ENCODE measurements around the gene PTPRT. TPM values are rescaled to one million over a fixed set of nuclear protein-coding genes. Genes with fewer than 3 reads are reported as not detected.

The PTPRT gene
- total and polyA plus RNA-seq, 2 of the 4 experiments (the other 2 are of a cell fraction): not detected

- no peak overlapping the region for H3K14ac ChIP-seq (replicated peaks; ENCODE audit: low read depth, low read length)
- peaks cover 28% of the 10 kb centered on the region for H3K9me3 ChIP-seq (ENCODE audit: control insufficient read depth, insufficient read depth, low read length)
- no peak overlapping the region for H2BK15ac ChIP-seq (ENCODE audit: low read depth, low read length)
- intact Hi-C loops (cut with micrococcal nuclease): no loop called here
- no peak overlapping the region for H2BK120ac ChIP-seq (ENCODE audit: low read depth, low read length)
- no peak for DNase-seq
- 83% methylated on average over 1 of the region's 2 CpGs; no CpG with 5 or more reads in 1 of the 2 experiments for WGBS, 2 experiments (ENCODE audit: extremely low coverage in 2 of 2, insufficient read length in 1 of 2)
- no peak overlapping the region for H3K4ac ChIP-seq (ENCODE audit: low read depth, low read length)
- no peak overlapping the region for H3K23ac ChIP-seq (ENCODE audit: low read depth, low read length)
- H3K36me3 ChIP-seq (ENCODE audit: control insufficient read depth, insufficient read depth, low read length): no peaks in the 10 kb centered on the region
- H4K5ac ChIP-seq (ENCODE audit: low read depth, low read length): no peak overlapping the region
- no peaks in the 10 kb centered on the region for H3K27me3 ChIP-seq (ENCODE audit: control insufficient read depth, insufficient read depth, low read length)
- BruUV-seq (replicated peaks): no TSS peak
- H3K18ac ChIP-seq (ENCODE audit: low read depth, low read length): no peak overlapping the region
- no peak overlapping the region for H2AFZ ChIP-seq (replicated peaks; ENCODE audit: low read length, poor library complexity)
- ATAC-seq (ENCODE audit: low read depth): no peak
- H3K4me1 ChIP-seq (ENCODE audit: control insufficient read depth, insufficient read depth, low read length): no peaks in the 10 kb centered on the region
- no peak overlapping the region for H2AK9ac ChIP-seq (replicated peaks; ENCODE audit: low read depth, low read length, poor library complexity)
- no peak overlapping the region for H3K4me2 ChIP-seq (ENCODE audit: low read depth, low read length)
- H2AK5ac ChIP-seq (ENCODE audit: low read depth, low read length): no peak overlapping the region
- H2BK20ac ChIP-seq (ENCODE audit: low read depth, low read length): no peak overlapping the region
- no peak for TF ChIP-seq MAFK (IDR thresholded peaks at IDR 0.05; ENCODE audit: low read depth, low read length)
- no peak for TF ChIP-seq MXI1 (IDR thresholded peaks at IDR 0.05; ENCODE audit: borderline replicate concordance, low read depth, low read length)
- TF ChIP-seq RFX5 (IDR thresholded peaks at IDR 0.05; ENCODE audit: low read depth, low read length): no peak
- TF ChIP-seq BHLHE40 (IDR thresholded peaks at IDR 0.05; ENCODE audit: low read depth, low read length): no peak
- TF ChIP-seq CTCF (conservative IDR thresholded peaks at IDR 0.05; ENCODE audit: low read depth, low read length): no peak
- TF ChIP-seq CEBPB (IDR thresholded peaks at IDR 0.05; ENCODE audit: low read depth, low read length): no peak
- no peak for TF ChIP-seq POLR2A (IDR thresholded peaks at IDR 0.05; ENCODE audit: low read depth, low read length)
- no peak for TF ChIP-seq NFE2L2 (IDR thresholded peaks at IDR 0.05; ENCODE audit: low read depth, low read length)
- TF ChIP-seq USF2 (IDR thresholded peaks at IDR 0.05; ENCODE audit: low read depth, low read length): no peak
- TF ChIP-seq, protein P1, sequence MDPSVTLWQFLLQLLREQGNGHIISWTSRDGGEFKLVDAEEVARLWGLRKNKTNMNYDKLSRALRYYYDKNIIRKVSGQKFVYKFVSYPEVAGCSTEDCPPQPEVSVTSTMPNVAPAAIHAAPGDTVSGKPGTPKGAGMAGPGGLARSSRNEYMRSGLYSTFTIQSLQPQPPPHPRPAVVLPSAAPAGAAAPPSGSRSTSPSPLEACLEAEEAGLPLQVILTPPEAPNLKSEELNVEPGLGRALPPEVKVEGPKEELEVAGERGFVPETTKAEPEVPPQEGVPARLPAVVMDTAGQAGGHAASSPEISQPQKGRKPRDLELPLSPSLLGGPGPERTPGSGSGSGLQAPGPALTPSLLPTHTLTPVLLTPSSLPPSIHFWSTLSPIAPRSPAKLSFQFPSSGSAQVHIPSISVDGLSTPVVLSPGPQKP (IDR thresholded peaks at IDR 0.05; ENCODE audit: borderline replicate concordance, low read depth, low read length): no peak
- TF ChIP-seq CHD1 (IDR thresholded peaks at IDR 0.05; ENCODE audit: low read depth, low read length): no peak
- no peak for TF ChIP-seq RAD21 (IDR thresholded peaks at IDR 0.05; ENCODE audit: low read length)
- no peak for TF ChIP-seq RCOR1 (IDR thresholded peaks at IDR 0.05; ENCODE audit: insufficient replicate concordance, low read length)
- no peak for TF ChIP-seq MAZ (IDR thresholded peaks at IDR 0.05; ENCODE audit: borderline replicate concordance, low read depth, low read length)
- TF ChIP-seq FOS (IDR thresholded peaks at IDR 0.05; ENCODE audit: low read depth, low read length): no peak
- H3K9ac ChIP-seq (ENCODE audit: low read depth, low read length): no peak overlapping the region
- no peaks in the 10 kb centered on the region for H4K20me1 ChIP-seq (ENCODE audit: insufficient read depth, low read length)
- CTCF ChIA-PET: no interaction called here
- H3K56ac ChIP-seq (ENCODE audit: extremely low read depth, insufficient read depth, low read length): no peak overlapping the region
- no peak overlapping the region for H2BK5ac ChIP-seq (ENCODE audit: low read depth, low read length, poor library complexity, severe bottlenecking)
- dilution Hi-C loops (cut with HindIII; ENCODE audit: low sequenced_read_pairs, unreplicated experiment): no loop called here
- H3K9me1 ChIP-seq (ENCODE audit: insufficient read depth, low read length): no peaks in the 10 kb centered on the region
- POLR2A ChIA-PET (ENCODE audit: unreplicated experiment): no interaction called here
- no peak overlapping the region for H4K8ac ChIP-seq (ENCODE audit: low read depth in 2 of 2, low read length in 2 of 2)
- in situ Hi-C loops (cut with MboI; ENCODE audit: low sequenced_read_pairs): no loop called here
- no peak overlapping the region for H3K4me3 ChIP-seq (ENCODE audit: insufficient read depth, low read depth, low read length)
- no peaks in the 10 kb centered on the region for H3K79me1 ChIP-seq (ENCODE audit: low read depth in 1 of 2, low read length in 2 of 2)
- no peak overlapping the region for H4K91ac ChIP-seq (ENCODE audit: insufficient read depth, low read depth, low read length)
- no peak overlapping the region for H3K27ac ChIP-seq (ENCODE audit: insufficient read depth, low read length)
These were observed 167.6 kb downstream of the PTPRT start for GRCh38 chr20:43022081-43022480.

Measured in IMR-90 (cell line).